Choroid plexus epithelial cell (primary cell): ENCODE measurements around the gene FLT3LG.

Source experiments
- DNase-seq: peaks from one replicate; pipeline ENCODE4 v3.0.0-alpha.2; 2010; ENCODE audit warnings: low read depth
- H3K4me3 ChIP-seq: 2 replicates; pipeline ENCODE4 v1.5.1; 2011; ENCODE audit warnings: low read depth, mild to moderate bottlenecking, control low read depth, low read length, moderate library complexity
- CTCF ChIP-seq: conservative IDR thresholded peaks from 2 replicates; pipeline ENCODE4 v1.5.1; 2011; ENCODE audit warnings: low read depth, mild to moderate bottlenecking, control low read depth, inconsistent platforms, low read length, moderate library complexity

The FLT3LG gene

DNA sequence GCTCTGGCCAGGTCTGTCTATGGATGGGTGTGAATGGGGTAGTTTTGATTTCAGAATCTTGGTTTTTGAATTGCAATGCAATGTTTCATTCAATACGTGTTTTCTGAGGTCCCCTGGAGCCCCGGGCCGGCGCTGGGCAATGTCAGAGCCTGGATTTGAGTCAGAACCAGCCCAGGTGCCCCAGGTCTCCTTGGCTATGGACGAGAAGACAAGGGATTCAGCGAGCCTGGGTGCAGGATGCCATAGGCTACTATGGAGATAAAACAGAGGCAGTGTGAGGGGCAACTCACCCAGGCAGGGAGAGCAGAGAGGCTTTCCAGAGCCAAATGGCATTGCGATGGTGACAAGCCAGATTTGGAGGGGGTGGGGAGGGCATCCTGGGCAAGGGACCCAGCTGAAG lies 12.2 kb downstream of the FLT3LG start:
- no peak overlapping the region for H3K4me3 ChIP-seq
- no peak for TF ChIP-seq CTCF
- DNase-seq, result no peak

DNA sequence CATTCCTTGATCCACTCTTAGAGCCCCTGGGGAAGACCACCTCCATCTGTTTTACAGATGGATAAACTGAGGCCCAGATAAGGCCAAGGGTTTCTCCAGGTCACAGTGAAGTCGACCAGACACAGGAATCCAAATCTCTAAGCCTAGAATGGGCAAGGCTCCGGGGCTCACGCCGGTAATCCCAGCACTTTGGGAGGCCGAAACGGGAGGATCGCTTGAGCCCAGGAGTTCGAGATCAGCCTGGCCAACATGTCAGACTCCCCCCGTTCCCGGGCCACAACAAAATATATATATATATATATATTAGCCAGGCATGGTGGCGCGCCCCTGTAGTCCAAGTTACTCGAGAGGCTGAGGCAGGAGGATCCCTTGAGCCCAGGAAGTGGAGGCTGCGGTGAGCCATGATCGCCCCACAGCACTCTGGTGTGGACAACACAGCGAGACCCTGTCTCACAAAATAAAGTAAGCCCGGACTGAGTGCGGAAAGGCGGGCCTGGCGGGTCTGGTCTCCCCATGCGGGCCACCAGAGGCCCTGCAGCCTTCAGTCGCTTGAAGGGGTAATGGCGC lies 12.8 kb downstream of the FLT3LG start:
- TF ChIP-seq CTCF, result no peak
- no peak for DNase-seq
- peak overlapping the region; percentile 44 for H3K4me3 ChIP-seq

DNA sequence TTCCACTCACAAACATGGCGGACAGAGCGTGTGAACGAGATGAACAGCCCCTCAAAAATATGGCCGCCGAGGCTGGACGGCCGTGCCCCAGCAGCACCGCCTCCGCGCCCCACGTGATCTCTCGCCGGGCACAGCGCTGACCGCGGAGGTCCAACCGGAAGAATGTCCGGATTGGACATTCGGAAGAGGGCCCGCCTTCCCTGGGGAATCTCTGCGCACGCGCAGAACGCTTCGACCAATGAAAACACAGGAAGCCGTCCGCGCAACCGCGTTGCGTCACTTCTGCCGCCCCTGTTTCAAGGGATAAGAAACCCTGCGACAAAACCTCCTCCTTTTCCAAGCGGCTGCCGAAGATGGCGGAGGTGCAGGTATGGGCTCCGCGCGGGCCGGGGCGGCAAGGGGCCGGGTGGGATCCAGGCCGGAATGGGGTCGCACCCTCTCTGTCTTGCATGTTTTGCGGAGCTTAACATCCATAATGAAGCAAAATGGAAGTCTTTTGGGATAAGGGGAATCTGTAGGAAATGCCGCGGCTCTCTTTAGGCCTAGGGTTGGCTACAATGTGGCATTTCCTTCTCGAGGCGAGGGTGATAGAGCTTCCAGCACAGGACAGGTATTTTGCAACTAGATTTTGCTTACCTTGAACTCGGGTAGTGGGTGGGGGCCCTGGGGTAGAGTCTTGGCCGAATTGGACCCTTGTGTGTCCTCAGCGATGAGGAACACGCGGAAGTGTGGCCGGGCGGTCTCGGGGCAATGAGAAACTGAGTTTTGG lies 13.4 kb downstream of the FLT3LG start, which contains the start of gene RPL13A:
TSS of gene RPL13A (plus strand) at position 332 of the 769 bp plus-strand sequence. CDS start at position 354, 22 bp downstream.
- TF ChIP-seq CTCF, result no peak
- peak; percentile 100 for DNase-seq
- peak within 1 kb of the TSS; percentile 76 for H3K4me3 ChIP-seq

DNA sequence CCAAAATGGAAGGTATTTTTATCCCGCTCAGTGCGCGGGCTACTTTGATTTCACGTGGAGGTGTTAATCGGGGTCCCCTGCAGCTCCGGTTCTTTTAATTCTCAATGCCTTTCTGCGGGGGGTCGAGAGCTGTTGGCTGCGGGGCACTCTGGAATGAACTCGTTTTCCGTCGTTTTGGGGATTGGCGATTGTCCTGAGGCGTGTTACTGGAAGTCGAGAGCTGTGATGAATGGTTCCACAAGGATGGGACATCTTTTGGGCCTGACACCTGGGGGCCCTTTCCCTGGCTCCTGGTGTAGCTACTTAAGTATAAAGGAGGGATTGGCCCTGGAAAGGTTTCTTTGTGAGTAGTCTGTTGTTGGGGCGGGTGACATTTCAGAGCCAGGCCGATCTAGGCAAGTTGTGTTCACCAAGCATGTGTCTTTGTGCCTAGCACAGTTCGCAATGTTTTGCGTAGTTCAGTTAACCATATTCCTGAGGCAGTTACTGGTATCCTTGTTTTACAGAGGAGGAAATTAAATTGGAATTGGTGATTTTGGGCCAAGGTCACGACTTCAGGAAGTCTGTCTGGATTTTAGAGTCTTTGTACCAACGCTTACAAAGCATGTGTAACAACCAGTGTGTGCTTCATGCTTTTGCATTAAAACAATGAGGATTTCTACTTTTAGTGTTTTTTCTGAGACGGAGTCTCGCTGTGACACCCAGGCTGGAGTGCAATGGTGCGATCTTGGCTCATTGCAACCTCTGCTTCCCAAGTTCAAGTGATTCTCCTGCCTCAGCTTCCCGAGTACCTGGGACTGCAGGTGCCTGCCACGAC lies 14.2 kb downstream of the FLT3LG start:
- no peak for TF ChIP-seq CTCF
- no peak for DNase-seq
- H3K4me3 ChIP-seq, result peak overlapping the region; percentile 76

DNA sequence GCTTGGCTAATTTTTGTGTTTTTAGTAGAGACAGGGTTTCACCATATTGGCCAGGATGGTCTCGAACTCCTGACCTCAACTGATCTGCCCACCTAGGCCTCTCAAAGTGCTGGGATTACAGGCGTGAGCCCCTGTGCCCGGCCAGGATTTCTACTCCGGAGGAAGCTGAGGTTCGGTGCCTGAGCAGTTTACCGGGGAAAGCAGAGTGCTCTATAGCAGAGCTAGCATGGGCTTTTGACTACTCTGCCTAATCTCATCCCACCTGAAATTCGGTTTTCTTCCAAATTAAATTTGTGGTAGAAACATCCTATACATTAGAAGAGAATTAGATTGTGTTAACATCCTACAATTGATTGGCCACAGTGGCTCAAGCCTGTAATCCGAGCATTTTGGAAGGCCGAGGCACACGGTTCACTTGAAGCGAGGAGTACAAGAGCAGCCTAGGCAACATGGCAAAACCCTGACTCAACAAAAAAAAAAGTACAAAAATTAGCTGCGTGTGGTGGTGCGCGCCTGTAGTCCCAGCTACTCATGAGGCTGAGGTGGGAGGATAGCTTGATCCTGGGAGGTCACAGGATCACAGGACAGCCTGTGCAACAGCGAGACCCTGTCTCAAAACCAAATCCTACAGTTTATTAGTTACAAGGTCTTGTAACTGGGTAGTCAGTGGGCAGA lies 15.0 kb downstream of the FLT3LG start:
- DNase-seq, result no peak
- H3K4me3 ChIP-seq, result peak overlapping the region; percentile 76
- TF ChIP-seq CTCF, result no peak

DNA sequence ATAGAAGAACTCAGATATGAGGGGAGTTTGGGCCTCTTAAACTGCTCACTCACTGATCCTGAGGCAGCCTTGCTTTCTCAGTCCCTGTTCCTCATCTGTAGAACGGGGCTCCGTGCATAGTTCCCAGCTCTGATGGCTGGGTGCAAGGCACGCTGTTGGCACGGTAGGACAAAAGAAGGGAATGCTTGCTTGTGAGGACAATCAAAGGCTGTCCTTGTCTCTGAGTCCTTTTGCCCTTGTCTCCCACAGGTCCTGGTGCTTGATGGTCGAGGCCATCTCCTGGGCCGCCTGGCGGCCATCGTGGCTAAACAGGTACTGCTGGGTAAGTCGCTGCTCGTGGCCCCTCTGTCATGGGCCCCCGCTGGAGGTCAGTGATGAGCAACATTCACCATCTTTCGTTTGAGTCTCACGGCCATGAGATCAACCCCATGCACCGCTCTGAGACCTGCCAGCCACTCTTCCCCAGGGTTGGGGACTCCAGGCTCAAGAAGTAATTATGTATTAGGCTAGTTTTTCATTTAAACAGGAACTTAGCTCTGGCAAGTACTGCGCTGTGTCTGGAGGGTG lies 15.7 kb downstream of the FLT3LG start:
- peak; percentile 3 for TF ChIP-seq CTCF
- H3K4me3 ChIP-seq, result peak overlapping the region; percentile 76
- DNase-seq, result no peak
